ENCODE data around the gene VAMP2.

The VAMP2 gene

GRCh38 chr17:8162233-8162996, at the start of gene VAMP2:
TSS of gene VAMP2 (minus strand) at chr17:8162948. CDS start at chr17:8162879, 69 bp downstream.
- DNase-seq: peak; percentile 49

- no peak for DNase-seq
Measured at GRCh38 chr17:8210761-8211458, 48.2 kb upstream of the VAMP2 start.

GRCh38 chr17:8209907-8210760, 47.4 kb upstream of the VAMP2 start, which contains the start of gene AURKB:
TSS of gene AURKB (minus strand) at chr17:8210575. CDS start at chr17:8210224, 351 bp downstream.
- DNase-seq: peak; percentile 87

GRCh38 chr17:8206536-8206935, 43.8 kb upstream of the VAMP2 start:
- DNase-seq: no peak

- no peak for DNase-seq
Measured at GRCh38 chr17:8204761-8205555, 42.2 kb upstream of the VAMP2 start.

- DNase-seq: peak; percentile 77
Measured at GRCh38 chr17:8192070-8192815, 29.5 kb upstream of the VAMP2 start.

GRCh38 chr17:8190506-8190905, 27.8 kb upstream of the VAMP2 start:
- DNase-seq: no peak

GRCh38 chr17:8189711-8190477, 27.1 kb upstream of the VAMP2 start, which contains the start of gene BORCS6:
TSS of gene BORCS6 (minus strand) at chr17:8190180. CDS start at chr17:8190140, 40 bp downstream.
- DNase-seq: peak; percentile 86

GRCh38 chr17:8189041-8189710, 26.4 kb upstream of the VAMP2 start:
- no peak for DNase-seq

GRCh38 chr17:8188263-8188839, 25.6 kb upstream of the VAMP2 start:
- DNase-seq: no peak

- DNase-seq: peak; percentile 86
Measured at GRCh38 chr17:8187517-8188262, 24.9 kb upstream of the VAMP2 start.

GRCh38 chr17:8186787-8187516, 24.2 kb upstream of the VAMP2 start:
- DNase-seq: peak; percentile 71

- no peak for DNase-seq
Measured at GRCh38 chr17:8186446-8186786, 23.7 kb upstream of the VAMP2 start.

- peak; percentile 38 for DNase-seq
Measured at GRCh38 chr17:8185582-8186445, 23.1 kb upstream of the VAMP2 start.

- DNase-seq: no peak
Measured at GRCh38 chr17:8176998-8177731, 14.4 kb upstream of the VAMP2 start.

- DNase-seq: peak; percentile 73
Measured at GRCh38 chr17:8176197-8176940, 13.6 kb upstream of the VAMP2 start, which contains the start of gene TMEM107. TSS of gene TMEM107 (minus strand) at chr17:8176380. CDS start at chr17:8176286, 94 bp downstream.
